Neuron (in vitro differentiated cells): ENCODE data around the gene ASAP2.

ENCODE experiments used
- H2AFZ ChIP-seq: one replicate; pipeline ENCODE4 v1.6.1; 2013; ENCODE audit warnings: low read depth, mild to moderate bottlenecking, inconsistent platforms, low read length, moderate library complexity
- H3K27me3 ChIP-seq: one replicate; pipeline ENCODE4 v1.6.1; 2013; ENCODE audit warnings: low read length; ENCODE audit not compliant: insufficient read depth
- H3K36me3 ChIP-seq: one replicate; pipeline ENCODE4 v1.6.1; 2013; ENCODE audit warnings: low read length; ENCODE audit not compliant: insufficient read depth
- H3K4me1 ChIP-seq: one replicate; pipeline ENCODE4 v1.6.1; 2013; ENCODE audit warnings: low read length; ENCODE audit not compliant: insufficient read depth
- H3K4me3 ChIP-seq: 2 replicates; pipeline ENCODE4 v1.5.1; 2013; ENCODE audit warnings: mild to moderate bottlenecking, low read length, moderate library complexity
- H3K9me3 ChIP-seq: one replicate; pipeline ENCODE4 v1.6.1; 2013; ENCODE audit warnings: low read length

The ASAP2 gene

DNA sequence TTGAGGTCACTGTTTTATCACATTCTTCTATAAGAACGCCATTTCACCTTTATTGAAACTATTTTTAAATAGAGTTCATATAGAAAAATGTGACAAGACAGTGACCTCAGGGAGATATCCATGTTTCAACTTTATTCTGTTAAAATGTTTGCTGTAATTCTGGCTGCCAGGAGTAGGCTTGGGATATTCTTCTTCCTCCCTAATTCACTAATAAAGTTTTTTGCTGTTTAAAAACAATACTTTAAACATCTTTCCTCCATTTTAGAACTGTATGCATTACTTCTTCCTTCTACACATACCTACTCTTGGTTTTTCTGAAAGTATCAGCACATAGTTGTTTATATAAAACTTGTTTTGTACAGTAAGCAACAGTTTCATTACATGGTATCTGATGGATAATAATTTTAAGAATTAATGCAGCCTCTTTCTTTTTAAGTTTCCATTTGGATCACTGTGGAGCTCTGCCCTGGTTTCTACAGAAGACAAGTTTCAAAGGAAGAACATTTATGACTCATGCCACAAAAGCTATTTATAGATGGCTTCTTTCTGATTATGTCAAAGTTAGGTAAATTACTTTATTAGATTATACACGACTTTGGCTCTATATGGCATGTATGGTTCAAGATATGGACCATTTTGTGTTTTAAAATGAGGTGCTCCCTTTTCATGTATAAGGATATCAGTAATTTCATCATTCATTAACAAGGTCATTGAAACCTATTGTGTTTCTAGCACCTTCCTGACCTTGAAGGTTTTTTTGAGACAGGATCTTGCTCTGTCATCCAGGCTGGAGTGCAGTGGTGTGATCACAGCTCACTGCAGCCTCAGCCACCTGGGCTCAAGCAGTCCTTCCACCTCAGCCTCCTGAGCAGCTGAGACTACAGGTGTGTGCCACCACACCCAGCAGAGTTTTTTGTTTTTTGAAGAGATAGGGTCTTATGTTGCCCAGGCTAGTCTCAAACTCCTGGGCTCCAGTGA, 224.0 kb downstream of the ASAP2 start:
- Histone ChIP-seq H3K27me3 (no peaks in the 10 kb centered on the region), H3K36me3 (peaks cover 71% of the 10 kb centered on the region), H3K4me3 (no peak overlapping the region), H3K4me1 (no peaks in the 10 kb centered on the region), H3K9me3 (no peaks in the 10 kb centered on the region), H2AFZ (no peak overlapping the region)

DNA sequence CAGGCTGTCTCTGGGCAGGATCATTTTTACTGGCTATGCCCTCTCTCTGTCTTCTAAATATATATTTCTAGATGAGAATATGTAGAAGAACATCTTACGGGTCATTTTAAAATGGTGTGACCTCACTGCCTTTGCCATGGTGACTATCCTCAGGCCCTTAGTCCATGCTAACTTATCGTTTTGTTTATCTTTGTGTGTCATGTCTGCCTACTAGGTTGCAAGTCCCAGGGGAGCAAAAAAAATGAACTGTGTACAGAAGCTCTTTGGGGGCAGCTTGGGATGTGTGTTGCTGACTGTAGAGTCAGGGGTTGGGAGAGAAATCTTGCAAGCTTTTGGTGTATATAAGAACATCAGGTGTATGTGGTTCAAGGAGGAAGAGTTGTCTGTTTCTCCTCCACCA, 227.9 kb downstream of the ASAP2 start:
- Histone ChIP-seq H3K4me1 (no peaks in the 10 kb centered on the region), H2AFZ (no peak overlapping the region), H3K36me3 (peaks cover 91% of the 10 kb centered on the region), H3K9me3 (peaks cover 8% of the 10 kb centered on the region), H3K4me3 (no peak overlapping the region), H3K27me3 (no peaks in the 10 kb centered on the region)

DNA sequence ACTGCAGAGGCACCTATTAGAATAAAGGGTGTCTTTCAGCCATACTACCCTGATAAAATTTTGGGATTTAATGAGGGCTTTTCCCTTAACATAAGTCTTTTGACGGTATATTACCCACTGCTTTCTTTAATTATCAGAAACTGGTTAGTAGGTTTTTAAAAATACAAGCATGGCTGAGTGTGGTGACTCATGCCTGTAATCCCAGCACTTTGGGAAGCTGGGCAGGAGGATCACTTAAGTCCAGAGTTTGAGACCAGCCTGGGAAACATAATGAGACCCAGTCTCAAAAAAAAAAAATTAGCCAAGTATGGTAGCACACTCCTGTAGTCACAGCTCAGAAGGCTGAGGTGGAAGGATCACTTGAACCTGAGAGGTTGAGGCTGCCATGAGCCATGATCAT, 232.9 kb downstream of the ASAP2 start:
- Histone ChIP-seq H3K4me3 (no peak overlapping the region), H3K36me3 (peaks cover 84% of the 10 kb centered on the region)

DNA sequence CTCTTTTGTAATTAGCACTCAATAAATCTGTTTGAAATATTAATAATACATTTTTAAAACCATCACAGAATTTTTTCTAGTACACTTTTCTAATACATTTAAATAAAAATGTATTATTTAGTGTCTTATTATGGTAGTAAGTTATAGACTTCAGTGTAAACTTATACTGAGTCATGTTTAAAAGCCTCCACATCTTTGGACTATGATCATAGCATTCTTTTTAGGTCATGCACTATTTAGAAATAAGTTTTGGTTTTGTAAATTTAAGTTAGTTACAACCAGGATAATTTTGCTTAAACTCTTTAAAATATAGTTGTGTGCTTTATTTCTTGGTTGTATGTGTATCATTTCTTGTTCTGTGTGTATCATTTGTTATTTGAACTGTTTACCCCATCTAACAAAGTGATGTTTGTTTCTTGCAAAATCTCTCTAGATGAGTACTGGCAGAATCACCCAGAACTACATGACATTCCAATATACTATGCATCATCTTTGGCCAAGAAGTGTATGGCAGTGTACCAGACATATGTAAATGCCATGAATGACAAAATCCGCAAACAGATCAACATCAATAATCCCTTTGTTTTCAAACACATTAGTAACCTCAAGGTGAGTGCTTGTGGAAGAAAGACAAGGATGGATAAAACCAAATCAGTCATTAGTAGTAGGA, 233.6 kb downstream of the ASAP2 start:
- Histone ChIP-seq H3K4me1 (no peaks in the 10 kb centered on the region), H3K9me3 (peaks cover 8% of the 10 kb centered on the region), H3K4me3 (no peak overlapping the region), H3K36me3 (peaks cover 85% of the 10 kb centered on the region), H2AFZ (no peak overlapping the region), H3K27me3 (no peaks in the 10 kb centered on the region)

More for the DNA sequence above, 232.9 kb downstream of the ASAP2 start:
- Histone ChIP-seq H3K9me3 (peaks cover 8% of the 10 kb centered on the region), H3K4me1 (no peaks in the 10 kb centered on the region), H3K27me3 (no peaks in the 10 kb centered on the region), H2AFZ (no peak overlapping the region)

DNA sequence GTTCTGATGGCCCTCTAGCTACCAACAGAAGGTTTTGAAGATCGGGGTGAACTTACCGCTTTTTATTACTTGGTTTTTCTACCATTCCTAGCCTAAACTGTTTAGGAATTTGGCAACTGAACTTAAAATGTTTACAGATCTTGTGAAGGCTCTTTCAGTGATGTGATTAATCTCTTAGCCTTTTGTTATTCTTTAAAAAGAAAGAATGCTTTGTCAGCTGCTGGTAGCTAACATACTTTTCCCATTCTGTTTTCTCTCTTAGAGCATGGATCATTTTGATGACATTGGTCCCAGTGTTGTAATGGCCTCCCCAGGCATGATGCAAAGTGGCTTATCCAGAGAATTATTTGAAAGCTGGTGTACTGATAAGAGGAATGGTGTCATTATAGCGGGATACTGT, 234.9 kb downstream of the ASAP2 start:
- Histone ChIP-seq H3K4me3 (no peak overlapping the region), H3K36me3 (peaks cover 84% of the 10 kb centered on the region), H3K9me3 (peaks cover 5% of the 10 kb centered on the region), H3K27me3 (no peaks in the 10 kb centered on the region), H3K4me1 (no peaks in the 10 kb centered on the region), H2AFZ (no peak overlapping the region)

DNA sequence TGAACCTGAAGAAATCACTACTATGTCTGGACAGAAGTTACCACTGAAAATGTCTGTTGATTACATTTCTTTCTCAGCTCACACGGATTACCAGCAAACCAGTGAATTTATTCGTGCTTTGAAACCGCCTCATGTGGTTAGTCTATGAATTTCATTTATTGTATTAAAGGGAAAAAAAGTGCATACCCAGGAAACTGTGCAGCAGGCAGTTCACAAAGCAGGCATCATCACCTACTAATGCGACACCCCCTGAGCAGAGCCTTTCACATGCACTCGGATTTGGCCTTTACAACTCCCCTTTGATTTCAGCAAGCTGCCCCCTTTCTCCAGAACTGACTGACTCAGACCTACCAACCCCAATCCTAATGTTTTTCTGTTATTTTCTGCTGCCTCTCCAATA, 236.9 kb downstream of the ASAP2 start:
- H3K4me3 ChIP-seq = no peak overlapping the region
- peaks cover 81% of the 10 kb centered on the region for H3K36me3 ChIP-seq
- no peaks in the 10 kb centered on the region for H3K27me3 ChIP-seq
- H2AFZ ChIP-seq = no peak overlapping the region
- no peaks in the 10 kb centered on the region for H3K9me3 ChIP-seq
- no peaks in the 10 kb centered on the region for H3K4me1 ChIP-seq

DNA sequence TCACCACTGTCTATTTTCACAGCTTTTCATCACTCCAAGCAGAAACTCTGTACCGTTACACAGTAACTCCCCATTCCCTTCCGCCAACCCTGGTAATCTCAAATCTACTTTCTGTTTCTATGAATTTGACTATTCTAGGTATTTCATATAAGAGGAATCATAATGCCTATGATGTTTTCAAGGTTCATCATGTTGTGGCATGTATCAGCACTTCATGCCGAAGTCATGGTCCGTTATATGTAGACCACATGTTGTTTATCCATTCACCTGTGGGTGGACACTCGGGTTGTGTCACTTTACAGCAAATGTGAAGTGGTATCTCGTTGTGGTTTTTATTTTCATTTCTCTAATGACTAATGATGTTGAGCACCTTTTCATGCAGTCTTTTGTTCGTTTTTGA, 238.5 kb downstream of the ASAP2 start:
- Histone ChIP-seq H3K4me1 (no peaks in the 10 kb centered on the region), H2AFZ (no peak overlapping the region), H3K27me3 (no peaks in the 10 kb centered on the region), H3K36me3 (peaks cover 79% of the 10 kb centered on the region), H3K4me3 (no peak overlapping the region), H3K9me3 (no peaks in the 10 kb centered on the region)

DNA sequence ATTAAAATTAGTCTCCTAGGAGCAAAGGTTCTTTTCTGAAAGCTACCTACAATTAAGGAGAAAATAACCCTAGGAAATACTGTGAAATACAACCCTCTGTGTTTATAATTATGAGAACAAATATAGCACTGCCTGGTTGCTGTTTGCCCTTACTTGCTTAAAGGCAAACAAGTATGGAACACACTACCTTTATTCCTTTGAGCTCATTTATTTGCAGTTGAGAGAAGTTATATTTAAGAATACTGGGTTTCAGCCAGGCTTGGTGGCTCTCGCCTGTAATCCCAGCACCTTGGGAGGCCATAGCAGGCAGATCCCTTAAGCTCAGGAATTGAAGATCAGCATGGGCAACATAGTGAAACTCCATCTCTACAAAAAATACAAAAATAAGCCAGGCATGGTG, 244.6 kb downstream of the ASAP2 start:
- Histone ChIP-seq H3K4me3 (no peak overlapping the region), H3K9me3 (no peaks in the 10 kb centered on the region), H3K27me3 (no peaks in the 10 kb centered on the region), H3K36me3 (peaks cover 70% of the 10 kb centered on the region), H2AFZ (no peak overlapping the region), H3K4me1 (no peaks in the 10 kb centered on the region)
